Measurements from ENCODE around the gene RPP38.

RPP38 gene

DNA sequence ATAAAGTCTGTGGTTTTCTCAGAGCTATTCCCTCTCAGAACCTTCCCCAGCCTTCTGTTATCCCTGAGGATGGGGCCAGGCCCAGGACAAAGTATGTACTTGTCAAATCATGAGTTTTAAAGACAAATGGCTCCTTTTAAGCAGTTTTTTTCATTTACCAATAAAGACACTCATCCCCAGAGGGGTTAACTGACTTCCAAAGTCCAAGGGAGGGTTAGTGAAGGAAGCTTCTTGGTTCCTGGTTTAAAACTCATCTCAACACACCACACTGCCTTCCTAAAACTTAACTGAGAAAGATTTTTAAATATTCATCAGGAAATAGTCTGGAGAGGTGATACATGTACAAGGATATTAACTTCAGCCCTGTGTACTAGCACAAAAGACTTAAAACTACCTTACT, 55.4 kb downstream of the RPP38 start:
- DNase-seq (ENCODE audit: low read depth in 2 of 2): no peak
